ENCODE data around the gene KRTAP5-1. TPM values are rescaled to one million over a fixed set of nuclear protein-coding genes. Genes with fewer than 3 reads are reported as not detected.

The KRTAP5-1 gene
- total RNA-seq, 2 experiments from 2014 or later: not detected

DNA sequence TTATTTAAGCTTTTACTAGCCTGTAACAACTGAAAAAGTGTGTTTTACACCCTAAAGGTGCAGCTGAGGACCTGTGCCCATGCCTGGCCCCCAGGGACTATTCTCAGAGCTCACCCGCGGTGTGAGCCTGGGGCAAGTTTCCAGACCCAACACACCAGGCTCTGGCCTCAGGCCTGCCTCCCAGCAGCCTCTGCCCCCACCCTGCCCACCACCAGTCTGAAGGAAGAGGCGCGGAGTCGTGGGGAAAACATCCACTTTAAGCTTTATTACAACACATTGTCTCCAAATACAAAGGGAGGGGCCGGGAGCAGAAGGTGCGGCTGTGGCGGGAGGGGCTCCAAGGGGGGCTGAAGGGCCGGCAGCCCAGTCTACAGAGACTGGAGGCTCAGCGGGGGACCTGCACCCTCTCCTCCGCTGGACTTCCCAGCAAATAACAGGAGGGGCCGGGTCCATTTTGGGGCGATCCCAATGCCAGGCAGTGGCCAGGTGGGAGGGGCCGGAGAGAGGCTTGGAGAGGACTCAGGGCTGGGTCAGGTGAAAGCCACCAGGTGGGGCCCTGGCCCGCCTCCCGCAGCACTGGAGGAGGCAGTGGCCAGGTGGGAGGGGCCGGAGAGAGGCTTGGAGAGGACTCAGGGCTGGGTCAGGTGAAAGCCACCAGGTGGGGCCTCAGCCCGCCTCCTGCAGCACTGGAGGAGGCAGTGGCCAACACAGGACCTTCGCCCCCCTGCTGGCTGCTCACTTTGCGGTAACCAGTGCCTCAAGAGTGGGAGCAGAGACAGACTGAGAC lies 31.1 kb downstream of the KRTAP5-1 start:
- Mint-ChIP-seq H3K27me3 (peaks cover 16% of the 10 kb centered on the region), H3K4me3 (no peak overlapping the region), H3K36me3 (no peaks in the 10 kb centered on the region), H3K9me3 (no peaks in the 10 kb centered on the region), H3K4me1 (no peaks in the 10 kb centered on the region), H3K27ac (no peak overlapping the region)
- DNase-seq: no peak

DNA sequence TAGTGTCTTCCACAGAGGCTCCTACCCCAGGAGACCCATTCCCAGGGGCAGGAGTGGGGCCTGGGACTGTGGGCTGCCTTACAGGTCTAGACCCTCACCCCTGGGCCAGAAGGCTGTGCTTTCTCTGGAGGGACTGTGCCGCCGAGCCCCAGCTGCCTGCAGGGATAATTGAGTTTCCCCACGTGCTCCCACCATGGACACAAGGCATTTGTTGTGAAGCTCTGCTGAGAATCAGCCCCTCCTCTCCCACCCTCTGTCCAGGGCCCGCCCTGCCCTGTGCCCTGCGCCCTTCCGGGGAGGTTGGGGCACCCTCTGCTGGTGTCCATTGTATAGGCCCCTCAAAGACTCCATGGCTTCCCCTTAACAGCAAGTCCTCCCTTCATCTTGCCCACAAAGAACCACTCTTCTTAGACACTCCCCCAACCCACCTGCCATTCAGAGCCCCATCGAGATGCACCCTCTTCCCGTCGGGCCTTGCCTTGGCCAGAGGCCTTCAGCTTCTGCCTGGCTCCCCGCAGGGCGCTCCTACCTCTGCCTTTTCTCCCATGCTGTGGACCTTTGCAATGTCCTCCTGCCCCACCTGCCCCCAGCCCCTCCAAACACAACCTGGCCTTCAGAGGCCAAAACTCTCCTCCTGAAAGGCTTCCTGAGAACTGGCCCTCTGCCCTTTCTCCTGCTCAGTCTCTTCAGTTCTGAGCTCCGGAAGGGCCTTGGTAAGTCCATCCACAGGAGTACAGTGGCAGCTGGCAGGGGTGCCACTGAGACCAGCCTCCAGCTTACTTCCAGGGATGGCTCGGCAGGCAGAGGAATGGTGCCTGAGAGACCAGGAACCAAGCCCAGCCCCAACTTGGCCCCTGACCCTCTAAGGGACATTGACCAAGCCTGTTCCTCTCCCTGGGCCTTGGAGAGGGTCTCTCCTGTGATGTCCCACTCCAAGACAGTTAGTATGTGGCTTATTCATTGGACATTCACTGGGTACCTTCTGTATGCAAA lies 35.4 kb downstream of the KRTAP5-1 start:
- DNase-seq: no peak
- Mint-ChIP-seq H3K27me3 (peaks cover 45% of the 10 kb centered on the region), H3K4me3 (no peak overlapping the region), H3K36me3 (no peaks in the 10 kb centered on the region), H3K9me3 (no peaks in the 10 kb centered on the region), H3K4me1 (peaks cover 2% of the 10 kb centered on the region), H3K27ac (no peak overlapping the region)

DNA sequence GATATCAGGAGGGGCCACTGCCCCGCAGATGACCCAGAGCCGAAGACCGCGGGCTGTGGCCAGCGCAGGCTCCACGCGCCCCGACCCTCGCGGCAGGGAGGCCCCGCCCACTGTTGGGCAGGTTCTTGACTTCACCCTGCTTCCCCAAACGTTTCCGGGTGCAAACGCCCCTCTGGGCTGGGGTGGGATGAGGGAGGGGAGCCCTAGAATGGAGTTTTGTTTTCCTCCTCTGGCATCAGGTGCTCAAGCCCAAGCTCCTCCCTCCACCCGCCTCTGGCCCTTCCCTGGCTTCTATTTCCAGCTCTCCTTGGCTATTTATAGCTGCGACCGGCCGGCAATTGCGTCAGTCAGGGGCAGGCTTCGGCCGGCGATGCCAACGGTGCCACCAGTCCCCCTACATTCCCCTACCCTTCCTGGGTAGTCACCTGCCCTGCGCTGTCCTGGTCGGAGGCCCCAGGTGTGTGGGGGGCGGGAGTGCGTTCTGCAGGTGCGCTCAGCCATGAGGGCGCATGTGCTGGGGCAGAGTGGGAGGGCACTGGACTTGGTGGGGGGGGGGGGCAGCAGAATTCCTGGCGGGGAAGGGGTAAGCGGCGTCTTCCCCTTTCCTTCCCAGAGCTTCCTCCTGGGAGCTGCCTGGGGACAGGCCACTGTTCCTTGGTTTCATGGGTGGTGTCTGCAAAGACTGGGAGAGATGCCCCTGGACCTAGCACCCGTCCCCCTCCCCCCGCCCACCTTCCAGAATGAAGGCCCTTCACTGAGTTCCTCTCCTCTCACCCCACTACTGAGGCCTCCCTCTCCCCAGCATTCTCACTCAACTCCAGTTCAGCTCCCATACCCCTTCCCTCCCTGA lies 36.6 kb downstream of the KRTAP5-1 start:
- DNase-seq: no peak
- H3K4me3 Mint-ChIP-seq: no peak overlapping the region
- peaks cover 49% of the 10 kb centered on the region for H3K27me3 Mint-ChIP-seq
- no peaks in the 10 kb centered on the region for H3K9me3 Mint-ChIP-seq
- H3K36me3 Mint-ChIP-seq: no peaks in the 10 kb centered on the region
- H3K4me1 Mint-ChIP-seq: peaks cover 2% of the 10 kb centered on the region
- H3K27ac Mint-ChIP-seq: no peak overlapping the region

DNA sequence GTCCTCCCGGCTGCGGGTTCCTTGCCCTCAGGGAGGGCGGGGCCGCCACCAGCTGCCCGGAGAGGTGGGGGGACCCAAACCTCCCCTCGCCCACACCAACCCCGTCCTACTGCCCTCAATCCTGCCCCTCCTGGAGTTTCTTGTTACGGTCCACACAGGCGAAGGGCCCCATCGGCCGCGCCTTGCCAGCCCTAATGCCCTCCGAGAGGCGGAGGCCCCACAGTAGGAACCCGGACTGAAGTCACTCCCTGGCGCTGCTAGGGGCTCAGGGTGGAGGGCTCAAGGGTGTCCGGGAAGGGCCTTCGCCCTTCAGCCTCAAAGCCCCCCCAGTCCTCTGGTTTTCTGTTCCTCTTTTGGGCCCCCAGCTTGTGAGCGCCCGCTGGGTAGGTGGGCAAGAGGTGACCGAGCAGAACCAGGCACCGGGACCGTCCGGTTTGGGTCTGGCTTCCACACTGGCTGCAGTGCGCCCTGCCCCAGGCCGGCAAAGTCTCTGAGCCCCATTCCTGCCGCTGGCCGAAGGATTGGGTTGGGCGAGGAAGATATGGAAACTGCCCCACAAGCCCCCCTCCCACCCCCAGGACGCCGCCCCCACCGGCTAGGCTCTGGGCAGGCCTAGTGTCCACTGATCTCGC lies 37.5 kb downstream of the KRTAP5-1 start:
- DNase-seq: no peak
- Mint-ChIP-seq H3K36me3 (no peaks in the 10 kb centered on the region), H3K9me3 (no peaks in the 10 kb centered on the region), H3K27ac (no peak overlapping the region), H3K4me1 (peaks cover 2% of the 10 kb centered on the region), H3K4me3 (peak overlapping the region; percentile 51), H3K27me3 (peaks cover 45% of the 10 kb centered on the region)

DNA sequence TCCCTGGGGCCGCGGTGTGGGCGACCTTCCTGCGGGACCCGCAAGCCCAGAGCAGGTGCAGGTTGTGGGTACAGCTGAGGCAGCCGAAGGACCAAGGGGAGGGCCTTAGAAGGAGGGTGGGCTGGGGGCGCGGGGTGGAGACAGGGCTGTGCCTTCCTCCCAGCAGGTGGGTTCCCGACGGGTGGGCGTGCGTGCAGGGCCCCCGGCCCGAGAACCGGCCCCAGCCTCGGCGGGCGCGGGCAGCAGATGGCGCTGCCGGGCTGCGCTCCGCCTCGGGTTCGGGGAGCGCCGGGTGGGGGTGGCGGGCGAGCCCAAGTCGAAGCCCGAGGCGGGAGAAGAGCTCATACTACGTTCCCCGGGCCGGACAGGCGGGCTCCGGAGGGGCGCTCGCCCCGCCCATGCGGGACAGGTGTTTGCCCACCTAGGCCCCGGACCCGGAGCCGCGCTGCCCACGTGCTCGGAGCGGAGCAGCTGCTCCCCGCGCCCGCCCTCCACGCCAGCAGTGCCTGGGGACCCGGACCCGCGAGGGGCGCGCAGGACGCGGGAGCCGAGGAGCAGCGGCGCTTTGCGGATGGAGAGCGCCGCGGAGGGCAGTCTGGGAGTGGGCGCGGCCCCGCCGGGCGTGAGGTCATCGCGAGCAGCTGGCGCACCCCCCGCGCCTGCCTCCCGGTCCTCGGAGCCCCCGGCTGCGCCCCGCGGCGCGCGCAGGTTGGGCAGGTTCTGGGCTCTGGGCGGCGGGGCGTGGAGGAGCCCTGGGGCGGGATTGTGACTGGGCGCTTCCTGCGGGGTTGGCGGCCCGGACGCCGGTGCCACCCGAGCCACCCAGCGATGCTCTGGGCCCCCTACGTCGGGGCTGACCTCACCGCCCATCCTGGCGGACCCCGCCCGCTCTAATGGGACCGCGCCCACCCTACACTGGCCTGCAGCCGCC lies 38.3 kb downstream of the KRTAP5-1 start:
- Mint-ChIP-seq H3K27ac (no peak overlapping the region), H3K9me3 (no peaks in the 10 kb centered on the region), H3K4me3 (no peak overlapping the region), H3K27me3 (peaks cover 41% of the 10 kb centered on the region), H3K36me3 (no peaks in the 10 kb centered on the region), H3K4me1 (peaks cover 2% of the 10 kb centered on the region)
- DNase-seq: peak; percentile 64

DNA sequence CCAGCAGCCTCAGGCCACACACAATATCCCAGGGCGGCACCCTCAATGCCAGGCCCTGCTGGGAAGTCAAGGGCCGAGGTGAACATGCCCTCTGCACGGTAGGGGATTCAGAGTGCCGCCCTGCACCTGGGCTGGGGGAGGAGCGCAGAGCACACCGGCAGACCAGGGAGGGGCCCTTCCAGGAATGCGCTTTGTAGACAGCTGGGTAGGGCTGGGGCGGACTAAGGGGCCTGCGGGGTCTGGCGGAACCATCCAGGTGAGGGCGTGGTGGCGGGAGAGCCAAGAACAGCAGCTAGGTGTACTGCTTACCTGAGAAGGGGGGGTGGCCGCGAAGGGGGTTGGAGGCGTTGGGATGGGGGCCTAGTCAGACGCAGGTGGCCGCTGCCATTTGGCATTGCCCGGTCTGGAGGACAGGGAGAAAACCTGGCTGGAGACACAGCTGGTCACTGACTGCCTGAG lies 39.0 kb downstream of the KRTAP5-1 start:
- DNase-seq: no peak
- Mint-ChIP-seq H3K9me3 (no peaks in the 10 kb centered on the region), H3K27ac (no peak overlapping the region), H3K4me3 (no peak overlapping the region), H3K27me3 (peaks cover 41% of the 10 kb centered on the region), H3K36me3 (no peaks in the 10 kb centered on the region), H3K4me1 (peaks cover 2% of the 10 kb centered on the region)

DNA sequence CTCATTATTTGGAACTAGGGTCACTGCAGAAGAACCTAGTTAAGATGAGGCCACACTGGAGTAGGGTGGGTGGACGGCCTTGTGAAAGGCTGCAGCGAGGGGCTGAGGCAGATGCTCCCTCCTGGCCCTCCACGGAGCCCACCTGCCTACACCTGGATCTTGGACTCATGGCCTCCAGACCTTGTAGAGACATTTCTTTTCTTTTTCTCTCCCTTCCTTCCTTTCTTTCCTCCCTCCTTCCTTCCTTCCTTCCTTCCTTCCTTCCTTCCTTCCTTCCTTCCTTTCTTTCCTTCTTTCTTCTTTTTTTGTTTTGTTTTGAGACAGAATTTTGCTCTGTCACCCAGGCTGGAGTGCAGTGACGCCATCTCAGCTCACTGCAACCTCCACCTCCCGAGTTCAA lies 39.7 kb downstream of the KRTAP5-1 start:
- Mint-ChIP-seq H3K27ac (no peak overlapping the region), H3K4me1 (peaks cover 2% of the 10 kb centered on the region), H3K9me3 (no peaks in the 10 kb centered on the region), H3K27me3 (peaks cover 41% of the 10 kb centered on the region), H3K36me3 (no peaks in the 10 kb centered on the region), H3K4me3 (no peak overlapping the region)
- no peak for DNase-seq

DNA sequence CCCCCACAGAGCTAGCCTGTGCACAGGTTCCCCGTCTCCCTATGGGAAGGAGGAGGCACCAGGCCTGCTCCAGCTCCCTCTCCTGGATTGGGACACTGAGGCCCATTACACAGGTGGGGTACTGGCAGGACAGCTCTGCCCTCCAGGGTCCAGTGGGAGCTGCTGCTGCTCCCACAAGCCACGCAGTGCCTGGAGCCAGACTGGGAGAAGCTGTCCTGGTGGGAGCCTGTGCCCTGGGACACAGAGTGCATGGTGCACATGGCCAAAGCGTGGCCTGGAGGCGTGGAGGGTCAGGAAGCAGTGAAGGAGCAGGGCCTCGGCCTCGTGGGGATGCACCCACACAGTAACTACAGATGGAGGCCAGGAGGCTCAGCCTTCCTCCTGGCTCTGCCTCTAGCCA lies 40.5 kb downstream of the KRTAP5-1 start:
- no peak overlapping the region for H3K4me3 Mint-ChIP-seq

DNA sequence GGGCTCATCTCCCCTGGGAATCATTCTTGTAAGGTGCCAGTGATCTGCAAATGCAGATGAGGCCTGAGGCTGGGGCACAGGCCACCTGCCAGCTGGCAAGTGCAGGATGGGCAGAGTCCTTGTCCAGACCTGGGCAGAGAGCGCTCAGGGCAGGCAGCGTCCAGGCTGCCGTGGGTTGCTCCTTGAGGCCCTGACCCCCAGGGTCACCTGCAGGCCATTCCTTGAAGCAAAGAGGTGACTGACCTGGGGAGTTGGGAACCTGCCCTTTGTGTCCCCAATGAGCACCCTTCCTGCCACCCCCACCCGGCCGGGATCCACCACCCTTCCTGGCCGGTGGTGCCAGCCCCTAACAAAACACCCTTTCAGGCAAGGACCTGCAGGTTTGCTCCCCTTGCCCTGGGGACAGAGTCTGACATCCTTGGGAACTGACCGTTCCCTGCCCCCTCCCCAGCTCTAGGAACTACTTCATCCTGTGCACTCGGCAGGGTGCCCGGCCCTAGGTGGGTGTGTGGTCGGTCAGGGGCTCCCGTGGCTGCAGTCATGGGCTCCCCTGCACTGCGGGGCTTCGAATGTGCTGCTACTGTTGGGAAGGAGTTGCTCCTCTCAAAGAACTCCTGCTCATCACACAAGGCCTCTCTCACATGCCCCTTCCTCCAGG lies 41.3 kb downstream of the KRTAP5-1 start:
- Mint-ChIP-seq H3K4me1 (peaks cover 2% of the 10 kb centered on the region), H3K4me3 (no peak overlapping the region), H3K27ac (no peak overlapping the region), H3K9me3 (no peaks in the 10 kb centered on the region), H3K36me3 (no peaks in the 10 kb centered on the region), H3K27me3 (peaks cover 30% of the 10 kb centered on the region)
- DNase-seq: no peak

More for the DNA sequence above, 40.5 kb downstream of the KRTAP5-1 start:
- Mint-ChIP-seq H3K9me3 (no peaks in the 10 kb centered on the region), H3K27ac (no peak overlapping the region), H3K36me3 (no peaks in the 10 kb centered on the region), H3K27me3 (peaks cover 37% of the 10 kb centered on the region), H3K4me1 (peaks cover 2% of the 10 kb centered on the region)
- DNase-seq: no peak

DNA sequence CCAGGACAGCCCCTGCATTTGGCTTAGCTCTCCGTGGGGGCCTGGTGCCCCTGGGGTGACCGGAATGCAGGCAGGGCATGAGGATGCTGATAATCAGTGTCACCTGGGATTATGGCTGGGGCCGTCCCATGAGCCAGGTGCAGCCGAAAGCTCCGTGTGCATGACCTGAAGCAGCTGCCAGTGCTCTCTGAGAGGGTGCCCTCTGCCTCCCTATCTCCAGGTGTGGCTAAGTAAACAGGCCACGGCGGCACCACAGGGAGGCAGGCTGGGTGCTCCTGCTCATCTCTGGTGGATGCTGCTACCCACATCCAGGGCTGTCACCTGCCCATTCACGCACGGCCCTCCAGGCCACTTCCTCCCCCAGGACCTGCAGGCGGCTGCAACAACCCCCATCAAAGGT lies 42.8 kb downstream of the KRTAP5-1 start:
- Mint-ChIP-seq H3K4me1 (no peaks in the 10 kb centered on the region), H3K36me3 (no peaks in the 10 kb centered on the region), H3K9me3 (no peaks in the 10 kb centered on the region), H3K27me3 (peaks cover 17% of the 10 kb centered on the region), H3K4me3 (no peak overlapping the region), H3K27ac (no peak overlapping the region)
- no peak for DNase-seq

DNA sequence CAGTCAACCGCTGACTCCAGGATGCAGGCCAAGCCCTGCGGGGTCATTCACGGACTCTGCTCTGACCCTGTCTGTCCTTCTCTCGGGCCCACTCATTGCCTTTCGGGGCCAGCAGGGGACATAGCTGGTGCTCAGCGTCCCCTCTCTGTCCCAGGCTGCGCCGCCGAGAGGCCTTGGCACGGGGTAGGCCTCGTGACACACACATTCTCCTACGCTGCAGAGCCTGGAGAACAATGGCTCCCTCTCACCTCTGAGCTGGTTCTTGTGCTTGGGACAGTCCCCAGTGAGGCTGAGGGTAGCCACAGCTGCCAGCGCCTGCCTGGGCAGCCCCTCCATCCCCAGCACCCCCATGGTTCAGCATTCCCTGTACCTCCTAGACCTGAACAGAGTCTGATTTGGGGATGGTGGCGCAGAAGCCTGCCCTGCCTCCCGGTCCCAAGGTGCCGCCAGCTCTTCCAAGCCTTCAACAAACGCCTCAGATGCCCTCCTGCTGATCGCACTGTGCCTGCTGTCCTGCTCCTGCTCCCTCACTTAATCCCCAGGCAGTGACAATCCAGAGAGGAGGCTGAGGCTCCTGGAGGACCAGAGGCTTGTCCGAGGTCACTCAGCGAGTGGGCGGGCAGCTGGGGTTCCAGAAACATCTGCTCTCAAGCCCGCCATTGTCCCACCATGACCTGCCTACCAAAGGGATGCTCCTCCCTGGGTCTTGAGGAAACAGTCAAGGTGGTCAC lies 43.4 kb downstream of the KRTAP5-1 start:
- Mint-ChIP-seq H3K27ac (no peak overlapping the region), H3K36me3 (no peaks in the 10 kb centered on the region), H3K4me3 (no peak overlapping the region), H3K27me3 (peaks cover 16% of the 10 kb centered on the region), H3K4me1 (peaks cover 2% of the 10 kb centered on the region), H3K9me3 (no peaks in the 10 kb centered on the region)
- DNase-seq: no peak

DNA sequence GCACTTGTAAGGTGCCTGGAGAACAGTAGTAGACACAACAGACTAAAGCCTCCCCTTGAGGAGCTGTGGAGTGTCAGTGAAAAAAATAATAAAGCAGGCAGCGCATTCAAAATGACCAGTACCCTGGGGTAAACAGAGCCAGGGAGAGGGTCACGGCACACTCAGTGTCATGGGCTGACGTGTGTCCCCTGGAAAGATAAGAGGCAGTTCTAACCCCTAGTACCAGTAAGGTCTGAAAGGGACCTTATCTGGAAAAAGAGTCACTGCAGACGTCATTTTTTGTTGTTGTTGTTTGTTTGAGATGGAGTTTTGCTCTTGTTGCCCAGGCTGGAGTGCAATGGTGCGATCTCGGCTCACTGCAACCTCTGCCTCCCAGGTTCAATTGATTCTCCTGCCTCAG lies 45.0 kb downstream of the KRTAP5-1 start:
- no peak overlapping the region for H3K27ac Mint-ChIP-seq
- H3K36me3 Mint-ChIP-seq: no peaks in the 10 kb centered on the region
- H3K9me3 Mint-ChIP-seq: no peaks in the 10 kb centered on the region
- H3K27me3 Mint-ChIP-seq: peaks cover 4% of the 10 kb centered on the region
- no peak overlapping the region for H3K4me3 Mint-ChIP-seq
- DNase-seq: no peak
- peaks cover 10% of the 10 kb centered on the region for H3K4me1 Mint-ChIP-seq

All from activated naive CD8-positive, alpha-beta T cell treated with anti-CD3 and anti-CD28 coated beads for 36 hours (primary cell).